Measurements from ENCODE around the gene CWC27. TPM values are rescaled to one million over a fixed set of nuclear protein-coding genes. Genes with fewer than 3 reads are reported as not detected.
"Not testable (repeated sequence)": the region's sequence is repeated elsewhere in the genome, so short reads cannot be mapped to it uniquely, and the experiment has no call there.

Gene CWC27
- total RNA-seq, 1 donor from 2014 or later = 23.3 TPM

DNA sequence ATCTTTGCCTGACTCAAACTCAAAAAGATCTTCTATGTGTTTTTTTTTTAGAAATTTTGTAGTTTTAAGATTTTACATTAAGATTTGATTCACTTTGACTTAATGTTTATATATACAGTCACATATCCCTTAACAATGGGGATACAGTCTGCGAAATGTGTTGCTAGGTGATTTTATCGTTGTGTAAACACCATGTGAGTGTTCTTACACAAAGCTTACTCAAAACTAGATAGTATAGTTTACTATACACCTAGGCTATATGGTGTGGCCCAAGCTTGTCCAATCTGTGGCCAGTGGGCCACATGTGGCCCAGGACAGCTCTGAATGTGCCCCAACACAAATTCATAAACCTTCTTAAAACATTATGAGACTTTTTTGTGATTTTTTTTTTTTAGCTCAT, 131.9 kb downstream of the CWC27 start:
- no peak overlapping the region for H3K4me3 Mint-ChIP-seq (ENCODE audit: unreplicated experiment)
- H3K9me3 Mint-ChIP-seq (ENCODE audit: unreplicated experiment) = no peaks in the 10 kb centered on the region
- H3K4me1 Mint-ChIP-seq (ENCODE audit: low read depth, unreplicated experiment) = no peaks in the 10 kb centered on the region
- DNase-seq = no peak
- H3K27ac Mint-ChIP-seq (ENCODE audit: unreplicated experiment) = no peak overlapping the region
- no peaks in the 10 kb centered on the region for H3K36me3 Mint-ChIP-seq (ENCODE audit: unreplicated experiment)
- no peaks in the 10 kb centered on the region for H3K27me3 Mint-ChIP-seq (ENCODE audit: unreplicated experiment)
- TF ChIP-seq, protein P1, sequence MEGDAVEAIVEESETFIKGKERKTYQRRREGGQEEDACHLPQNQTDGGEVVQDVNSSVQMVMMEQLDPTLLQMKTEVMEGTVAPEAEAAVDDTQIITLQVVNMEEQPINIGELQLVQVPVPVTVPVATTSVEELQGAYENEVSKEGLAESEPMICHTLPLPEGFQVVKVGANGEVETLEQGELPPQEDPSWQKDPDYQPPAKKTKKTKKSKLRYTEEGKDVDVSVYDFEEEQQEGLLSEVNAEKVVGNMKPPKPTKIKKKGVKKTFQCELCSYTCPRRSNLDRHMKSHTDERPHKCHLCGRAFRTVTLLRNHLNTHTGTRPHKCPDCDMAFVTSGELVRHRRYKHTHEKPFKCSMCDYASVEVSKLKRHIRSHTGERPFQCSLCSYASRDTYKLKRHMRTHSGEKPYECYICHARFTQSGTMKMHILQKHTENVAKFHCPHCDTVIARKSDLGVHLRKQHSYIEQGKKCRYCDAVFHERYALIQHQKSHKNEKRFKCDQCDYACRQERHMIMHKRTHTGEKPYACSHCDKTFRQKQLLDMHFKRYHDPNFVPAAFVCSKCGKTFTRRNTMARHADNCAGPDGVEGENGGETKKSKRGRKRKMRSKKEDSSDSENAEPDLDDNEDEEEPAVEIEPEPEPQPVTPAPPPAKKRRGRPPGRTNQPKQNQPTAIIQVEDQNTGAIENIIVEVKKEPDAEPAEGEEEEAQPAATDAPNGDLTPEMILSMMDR (IDR thresholded peaks at IDR 0.05; ENCODE audit: partially characterized antibody, unreplicated experiment) = no peak

DNA sequence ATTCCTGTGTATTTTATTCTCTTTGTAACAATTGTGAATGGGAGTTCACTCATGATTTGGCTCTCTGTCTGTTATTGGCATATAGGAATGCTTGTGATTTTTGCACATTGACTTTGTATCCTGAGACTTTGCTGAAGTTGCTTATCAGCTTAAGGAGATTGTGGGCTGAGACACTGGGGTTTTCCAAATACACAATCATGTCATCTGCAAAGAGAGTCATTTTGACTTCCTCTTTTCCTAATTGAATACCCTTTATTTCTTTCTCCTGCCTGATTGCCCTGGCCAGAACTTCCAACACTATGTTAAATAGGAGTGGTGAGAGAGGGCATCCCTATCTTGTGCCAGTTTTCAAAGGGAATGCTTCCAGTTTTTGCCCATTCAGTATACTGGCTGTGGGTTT, 138.7 kb downstream of the CWC27 start:
- H3K27ac Mint-ChIP-seq (ENCODE audit: unreplicated experiment); H3K27me3 Mint-ChIP-seq (ENCODE audit: unreplicated experiment); H3K4me3 Mint-ChIP-seq (ENCODE audit: unreplicated experiment); H3K9me3 Mint-ChIP-seq (ENCODE audit: unreplicated experiment); DNase-seq; H3K4me1 Mint-ChIP-seq (ENCODE audit: low read depth, unreplicated experiment): not testable (repeated sequence)
- H3K36me3 Mint-ChIP-seq (ENCODE audit: unreplicated experiment) = peaks cover 24% of the 10 kb centered on the region

DNA sequence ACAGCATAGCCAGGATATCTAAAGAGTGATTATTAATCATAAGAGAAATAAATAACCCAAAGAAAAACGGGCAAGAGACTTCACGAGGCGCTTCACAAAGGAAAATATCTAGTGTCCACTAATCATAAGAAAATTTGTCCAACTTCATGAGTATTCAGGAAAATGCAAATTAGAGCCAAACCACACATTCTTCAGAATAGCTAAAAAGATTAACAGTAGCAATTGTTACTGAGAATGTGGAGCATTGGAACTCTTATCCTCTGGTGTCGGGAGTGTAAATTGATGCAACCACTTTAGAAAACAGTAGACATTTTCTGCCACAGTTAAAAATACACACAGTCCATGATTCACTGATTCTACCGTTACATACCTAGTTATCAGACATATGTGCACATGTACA, 145.7 kb downstream of the CWC27 start:
- DNase-seq = no peak
- Mint-ChIP-seq H3K27ac (ENCODE audit: unreplicated experiment) (no peak overlapping the region), H3K4me3 (ENCODE audit: unreplicated experiment) (no peak overlapping the region), H3K4me1 (ENCODE audit: low read depth, unreplicated experiment) (no peaks in the 10 kb centered on the region), H3K27me3 (ENCODE audit: unreplicated experiment) (no peaks in the 10 kb centered on the region), H3K9me3 (ENCODE audit: unreplicated experiment) (peaks cover 5% of the 10 kb centered on the region), H3K36me3 (ENCODE audit: unreplicated experiment) (peaks cover 11% of the 10 kb centered on the region)
- TF ChIP-seq, protein P1 (IDR thresholded peaks at IDR 0.05; ENCODE audit: partially characterized antibody, unreplicated experiment) = no peak

DNA sequence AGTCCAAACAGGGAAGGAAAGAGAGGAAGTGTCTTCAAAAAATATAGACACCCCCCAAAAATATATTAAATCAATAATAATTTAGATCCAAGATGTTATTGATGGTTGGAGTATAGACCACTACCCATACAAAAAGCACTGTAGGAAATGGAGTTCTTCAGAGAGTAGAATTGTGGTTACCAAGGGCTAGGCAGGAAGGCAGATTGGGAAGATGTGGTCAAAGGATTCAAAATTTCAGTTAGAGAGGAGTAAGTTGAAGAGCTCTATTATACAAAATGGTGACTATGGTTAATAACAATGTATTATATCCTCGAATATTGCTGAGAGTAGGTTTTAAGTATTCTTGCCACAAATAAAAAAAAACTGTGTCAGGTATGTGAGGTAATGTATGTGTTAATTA, 149.4 kb downstream of the CWC27 start:
- TF ChIP-seq, protein P1 (IDR thresholded peaks at IDR 0.05; ENCODE audit: partially characterized antibody, unreplicated experiment) = no peak
- Mint-ChIP-seq H3K4me1 (ENCODE audit: low read depth, unreplicated experiment) (no peaks in the 10 kb centered on the region), H3K36me3 (ENCODE audit: unreplicated experiment) (peaks cover 15% of the 10 kb centered on the region), H3K27ac (ENCODE audit: unreplicated experiment) (no peak overlapping the region), H3K9me3 (ENCODE audit: unreplicated experiment) (peaks cover 3% of the 10 kb centered on the region), H3K27me3 (ENCODE audit: unreplicated experiment) (no peaks in the 10 kb centered on the region), H3K4me3 (ENCODE audit: unreplicated experiment) (no peak overlapping the region)
- DNase-seq = no peak

DNA sequence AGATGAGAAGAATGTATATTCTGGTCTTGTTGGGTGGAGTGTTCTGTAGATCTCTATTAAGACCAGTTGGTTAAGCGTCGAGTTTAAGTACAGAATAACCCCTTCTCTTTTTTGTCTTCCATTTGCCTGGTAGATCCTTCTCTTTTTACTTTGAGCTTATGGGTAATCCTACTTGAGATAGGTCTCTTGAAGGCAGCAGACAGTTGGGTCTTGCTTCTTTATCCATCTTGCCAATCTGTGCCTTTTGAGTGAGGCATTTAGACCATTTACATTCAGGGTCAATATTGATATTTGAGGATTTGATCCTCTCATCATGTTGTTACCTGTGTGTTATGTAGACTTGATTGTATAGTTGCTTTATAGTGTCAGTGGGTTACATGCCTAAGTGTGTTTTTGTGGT, 152.7 kb downstream of the CWC27 start:
- Mint-ChIP-seq H3K4me1 (ENCODE audit: low read depth, unreplicated experiment) (no peaks in the 10 kb centered on the region), H3K36me3 (ENCODE audit: unreplicated experiment) (peaks cover 15% of the 10 kb centered on the region), H3K27me3 (ENCODE audit: unreplicated experiment) (no peaks in the 10 kb centered on the region), H3K9me3 (ENCODE audit: unreplicated experiment) (peaks cover 3% of the 10 kb centered on the region), H3K27ac (ENCODE audit: unreplicated experiment) (no peak overlapping the region), H3K4me3 (ENCODE audit: unreplicated experiment) (no peak overlapping the region)
- TF ChIP-seq, protein P1 (IDR thresholded peaks at IDR 0.05; ENCODE audit: partially characterized antibody, unreplicated experiment) = no peak
- DNase-seq = no peak
